Measurements from ENCODE around the gene SENP3.

GRCh38 chr17:7574176-7574953 is 12.6 kb downstream of the SENP3 start:
- TF ChIP-seq CTCF (IDR thresholded peaks at IDR 0.05; ENCODE audit: extremely low read depth in 1 of 2, insufficient read depth in 1 of 2, low read depth in 1 of 2, low read length in 2 of 2) (no peak), MYC (IDR thresholded peaks at IDR 0.05; ENCODE audit: low read depth, low read length) (no peak), EZH2 (IDR thresholded peaks at IDR 0.05; ENCODE audit: borderline replicate concordance, low read depth, low read length, severe bottlenecking) (no peak), POLR2A (IDR thresholded peaks at IDR 0.05; ENCODE audit: low read depth, low read length) (no peak)
